ENCODE measurements around the gene PDGFD.

The PDGFD gene

GRCh38 chr11:104142698-104143097, 21.2 kb downstream of the PDGFD start:
- no peak for DNase-seq

GRCh38 chr11:104136861-104137260, 27.1 kb downstream of the PDGFD start:
- DNase-seq, result no peak

- no peak for DNase-seq
These were observed 29.2 kb downstream of the PDGFD start for GRCh38 chr11:104134745-104135144.

- DNase-seq, result no peak
These were observed 33.8 kb downstream of the PDGFD start for GRCh38 chr11:104130161-104130560.

- DNase-seq, result no peak
These were observed 34.8 kb downstream of the PDGFD start for GRCh38 chr11:104129145-104129544.

GRCh38 chr11:104127828-104128227, 36.1 kb downstream of the PDGFD start:
- no peak for DNase-seq

- DNase-seq, result no peak
These were observed 37.5 kb downstream of the PDGFD start for GRCh38 chr11:104126464-104126863.

GRCh38 chr11:104124979-104125378, 39.0 kb downstream of the PDGFD start:
- DNase-seq, result no peak

GRCh38 chr11:104122836-104123235, 41.1 kb downstream of the PDGFD start:
- DNase-seq, result no peak

- no peak for DNase-seq
These were observed 41.8 kb downstream of the PDGFD start for GRCh38 chr11:104122011-104122635.

- DNase-seq, result no peak
These were observed 43.3 kb downstream of the PDGFD start for GRCh38 chr11:104120493-104121137.

- DNase-seq, result no peak
These were observed 45.7 kb downstream of the PDGFD start for GRCh38 chr11:104118105-104118744.

- no peak for DNase-seq
These were observed 50.4 kb downstream of the PDGFD start for GRCh38 chr11:104113541-104113940.

GRCh38 chr11:104106136-104106754, 57.7 kb downstream of the PDGFD start:
- no peak for DNase-seq

- DNase-seq, result no peak
These were observed 58.8 kb downstream of the PDGFD start for GRCh38 chr11:104105155-104105554.

GRCh38 chr11:104104664-104105063, 59.3 kb downstream of the PDGFD start:
- DNase-seq, result no peak

GRCh38 chr11:104104201-104104600, 59.7 kb downstream of the PDGFD start:
- DNase-seq, result no peak

- DNase-seq, result no peak
These were observed 65.4 kb downstream of the PDGFD start for GRCh38 chr11:104098555-104098954.

GRCh38 chr11:104098132-104098531, 65.8 kb downstream of the PDGFD start:
- DNase-seq, result no peak

- DNase-seq, result no peak
These were observed 67.0 kb downstream of the PDGFD start for GRCh38 chr11:104096900-104097299.

- no peak for DNase-seq
These were observed 68.2 kb downstream of the PDGFD start for GRCh38 chr11:104095791-104096190.

GRCh38 chr11:104094576-104094975, 69.4 kb downstream of the PDGFD start:
- DNase-seq, result no peak

GRCh38 chr11:104093426-104094280, 70.3 kb downstream of the PDGFD start:
- DNase-seq, result no peak
